Inflammatory macrophage treated with lipopolysaccharide for 1 hour (primary cell): Measurements from ENCODE around the gene HES5.
"Not testable (repeated sequence)": the region's sequence is repeated elsewhere in the genome, so short reads cannot be mapped to it uniquely, and the experiment has no call there.

ENCODE experiments used
- DNase-seq, 2 donors: peaks; one replicate each; pipeline ENCODE4 v3.0.0-alpha.2; 2020 to 2022

Gene HES5

GRCh38 chr1:2560299-2561073, 30.4 kb upstream of the HES5 start:
- no peak for DNase-seq

GRCh38 chr1:2559509-2560298, 29.6 kb upstream of the HES5 start:
- no peak for DNase-seq

DNA sequence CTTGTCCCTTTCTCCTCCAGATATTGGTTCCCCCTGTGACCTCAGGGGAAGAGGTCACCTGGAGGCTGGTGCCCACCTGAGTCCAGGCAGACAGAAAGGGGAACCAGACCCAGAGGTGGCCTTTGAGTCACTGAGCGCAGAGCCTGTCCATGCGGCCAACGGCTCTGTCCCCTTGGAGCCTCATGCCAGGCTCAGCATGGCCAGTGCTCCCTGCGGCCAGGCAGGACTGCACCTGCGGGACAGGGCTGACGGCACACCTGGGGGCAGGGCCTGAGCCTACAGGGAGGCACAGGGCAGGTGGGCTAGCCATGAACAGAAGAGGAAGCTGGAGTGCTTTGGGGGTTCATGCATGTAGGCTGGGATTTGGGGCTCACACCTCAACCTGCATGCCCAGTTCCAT, 28.8 kb upstream of the HES5 start:
- DNase-seq: no peak

GRCh38 chr1:2558420-2558819, 28.4 kb upstream of the HES5 start:
- DNase-seq: no peak

- DNase-seq: no peak
Observed at GRCh38 chr1:2557482-2558400, 27.7 kb upstream of the HES5 start.

- peak in 1 of 2 donors; percentile 27 for DNase-seq
Observed at GRCh38 chr1:2556678-2557481, 26.8 kb upstream of the HES5 start.

GRCh38 chr1:2556277-2556677, 26.2 kb upstream of the HES5 start, which contains the start of gene TNFRSF14:
Gene TNFRSF14, plus strand, starts transcription at chr1:2556371. Its CDS starts 294 bp downstream, at chr1:2556665.
- peak; percentile 72 to 80 for DNase-seq

DNA sequence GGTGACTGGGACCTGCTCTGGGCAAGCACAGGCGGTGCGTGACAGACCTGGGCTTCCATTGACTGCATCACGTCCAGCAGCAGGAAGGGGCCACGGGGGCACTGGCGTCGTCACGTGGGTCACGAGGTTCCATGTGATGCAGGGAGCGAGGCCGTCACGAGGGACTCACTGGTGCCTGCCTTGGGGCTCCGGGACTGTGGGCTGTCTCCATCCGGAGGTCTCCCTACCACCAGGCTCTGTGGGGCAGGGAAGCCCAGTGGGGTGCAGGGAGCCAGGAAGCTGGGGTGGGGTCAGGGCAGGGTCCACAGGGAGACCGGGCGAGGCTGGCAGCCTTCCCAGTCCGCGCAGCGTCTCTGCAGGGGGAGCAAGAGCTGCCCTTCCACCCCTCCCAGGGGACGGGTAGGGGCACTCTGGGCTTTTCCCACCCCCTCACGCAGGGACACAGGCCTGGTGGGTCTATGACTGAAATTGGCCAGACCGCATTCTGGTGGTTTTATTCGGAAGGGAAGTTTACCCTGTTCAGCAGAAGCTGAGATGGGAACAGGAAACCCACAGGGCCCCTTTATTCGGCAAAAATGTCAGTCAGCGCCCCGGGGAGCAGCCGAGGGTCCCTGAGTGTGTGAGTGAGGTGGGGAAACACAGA, 25.7 kb upstream of the HES5 start:
- DNase-seq: peak; percentile 72 to 85

- peak; percentile 30 to 39 for DNase-seq
Observed at GRCh38 chr1:2554621-2555387, 24.7 kb upstream of the HES5 start.

DNA sequence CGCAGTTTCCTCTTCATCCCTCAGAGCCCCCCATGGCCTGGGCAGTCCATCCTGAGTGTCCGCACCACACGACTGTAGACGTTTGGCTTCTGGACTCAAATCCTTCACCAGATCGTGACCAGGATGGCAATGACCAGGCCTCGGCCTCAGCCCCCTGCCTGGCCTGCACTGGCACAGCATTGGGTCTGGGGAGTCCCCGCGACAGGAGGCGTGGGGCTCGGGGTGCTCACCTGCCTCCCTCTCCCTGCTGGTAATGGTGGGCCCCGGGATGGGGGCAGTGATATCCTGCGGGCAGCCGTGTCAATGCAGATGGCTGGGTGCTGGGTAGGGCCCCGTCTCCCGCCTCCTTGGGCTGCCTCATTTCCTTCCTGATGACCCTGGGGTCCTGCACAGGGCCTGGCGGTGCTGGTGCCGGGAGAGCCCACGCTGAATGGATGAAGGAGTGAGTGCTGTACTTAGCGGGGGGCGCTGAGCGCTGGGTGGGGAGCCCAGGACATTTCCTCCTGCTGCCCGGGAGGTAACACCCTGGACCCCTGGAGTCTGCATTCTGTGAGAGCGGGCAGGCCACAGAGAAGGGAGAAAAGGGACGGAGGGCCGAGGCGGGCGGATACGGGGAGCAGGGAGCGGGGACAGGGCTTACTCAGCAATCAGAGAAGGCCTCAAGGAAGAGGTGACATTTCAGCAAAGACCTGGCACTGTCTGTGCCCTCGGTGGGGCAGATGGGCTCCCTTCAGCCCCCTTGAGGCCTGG, 24.0 kb upstream of the HES5 start:
- DNase-seq: no peak

DNA sequence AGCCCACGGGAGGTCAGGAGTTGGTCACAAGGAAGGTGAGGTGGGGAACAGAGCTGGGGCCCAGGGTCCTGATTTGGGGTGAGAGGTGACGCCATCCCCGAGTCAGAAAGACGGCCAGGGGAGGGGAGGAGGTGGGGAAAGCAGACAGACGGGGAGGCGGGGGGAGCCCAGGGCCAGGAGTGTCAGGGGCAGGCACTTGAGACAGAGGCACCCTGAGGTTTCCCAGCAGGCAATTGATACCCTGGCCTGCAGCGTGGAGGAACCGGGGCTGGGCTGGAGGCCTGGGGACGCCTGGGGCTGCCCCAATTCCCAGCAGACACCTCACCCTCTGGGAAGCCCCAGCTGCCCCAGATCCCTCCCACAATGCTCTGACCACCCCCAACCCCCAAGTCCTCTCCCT, 23.0 kb upstream of the HES5 start:
- DNase-seq: not testable (repeated sequence)

- DNase-seq: no peak
Observed at GRCh38 chr1:2552189-2552588, 22.1 kb upstream of the HES5 start.

GRCh38 chr1:2551544-2551943, 21.5 kb upstream of the HES5 start:
- DNase-seq: not testable (repeated sequence)

GRCh38 chr1:2550309-2550861, 20.3 kb upstream of the HES5 start:
- not testable (repeated sequence) for DNase-seq

GRCh38 chr1:2549367-2550029, 19.4 kb upstream of the HES5 start:
- DNase-seq: not testable (repeated sequence)

DNA sequence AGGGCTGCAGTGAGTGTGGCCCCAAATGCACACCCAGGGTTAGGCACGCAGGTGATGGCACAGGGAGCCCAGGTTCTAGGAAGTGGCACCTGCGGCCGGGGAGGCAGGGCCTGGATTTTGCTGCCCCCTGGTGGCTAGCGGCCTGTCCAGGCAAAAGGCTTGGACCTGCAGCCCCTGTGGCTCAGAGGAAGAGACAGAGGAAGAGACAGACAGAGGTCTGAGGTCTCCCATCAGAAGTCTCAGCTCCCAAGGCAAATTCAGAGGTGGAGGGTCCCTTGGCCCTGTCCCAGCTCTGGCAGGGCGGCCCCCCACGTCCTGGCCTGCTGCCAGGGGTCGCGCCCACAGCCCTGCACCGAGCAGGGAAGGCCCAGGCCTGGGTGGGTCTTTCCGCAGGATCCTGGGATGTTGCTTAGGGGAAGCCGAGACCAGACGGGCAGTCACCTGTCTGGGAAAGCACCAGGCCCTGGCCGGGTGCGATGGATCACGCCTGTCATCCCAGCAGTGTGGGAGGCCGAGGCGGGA, 18.1 kb upstream of the HES5 start:
- peak; percentile 73 to 89 for DNase-seq

- DNase-seq: peak; percentile 18 to 78
Observed at GRCh38 chr1:2547210-2548067, 17.4 kb upstream of the HES5 start.
